Suprapubic skin (tissue), 4 donors: Measurements from ENCODE around the gene ADGRG7. TPM values are rescaled to one million over a fixed set of nuclear protein-coding genes. Genes with fewer than 3 reads are reported as not detected.

Experiments used
- DNase-seq, 2 donors: peaks; one replicate each; pipeline ENCODE4 v3.0.0-alpha.2; 2019; ENCODE audit warnings: low spot score in 2 of 2
- H3K27ac ChIP-seq: fragments of 200-600 bp; sonication (generic); one replicate; pipeline ENCODE4 v1.5.1; 2019
- H3K27me3 ChIP-seq: fragments of 200-600 bp; sonication (generic); one replicate; pipeline ENCODE4 v1.5.1; 2019
- H3K36me3 ChIP-seq: fragments of 200-600 bp; sonication (generic); one replicate; pipeline ENCODE4 v1.5.1; 2019
- H3K4me1 ChIP-seq: fragments of 200-600 bp; sonication (generic); one replicate; pipeline ENCODE4 v1.5.1; 2019
- H3K4me3 ChIP-seq: fragments of 200-600 bp; sonication (generic); one replicate; pipeline ENCODE4 v1.5.1; 2019; ENCODE audit warnings: mild to moderate bottlenecking
- H3K9me3 ChIP-seq: fragments of 200-600 bp; sonication (generic); one replicate; pipeline ENCODE4 v1.5.1; 2019
- CTCF ChIP-seq, 2 donors: fragments of 200-600 bp in 1 of 2; fragments of 450-650 bp in 1 of 2; sonication (generic) in 1 of 2; IDR thresholded peaks; one replicate each; pipeline ENCODE4 v1.5.1; 2016 to 2019; ENCODE audit warnings: antibody characterized with exemption in 2 of 2, mild to moderate bottlenecking in 1 of 2, moderate library complexity in 1 of 2
- EP300 ChIP-seq: sonication (generic); formaldehyde crosslinking; IDR thresholded peaks from one replicate; pipeline ENCODE4 v1.6.1; 2017; ENCODE audit warnings: antibody characterized with exemption
- POLR2A ChIP-seq, 2 donors: fragments of 450-650 bp; IDR thresholded peaks; one replicate each; pipeline ENCODE4 v1.6.1; 2017; ENCODE audit warnings: antibody characterized with exemption in 2 of 2, mild to moderate bottlenecking in 2 of 2, moderate library complexity in 2 of 2
- POLR2AphosphoS5 ChIP-seq, 3 donors: sonication (generic); formaldehyde crosslinking; IDR thresholded peaks; one replicate each; pipeline ENCODE4 v1.6.1; 2017; ENCODE audit warnings: antibody characterized with exemption in 3 of 3
- WGBS: methylation state at CpG from one replicate; pipeline ENCODE4 v1.1.5; 2018; 5-methylcytosine and 5-hydroxymethylcytosine counted together
- total RNA-seq, 4 donors: library from RNA; depleted of rRNA; stranded (reverse); fragments of >200 nt; gene quantifications; one replicate each; pipeline ENCODE4 v1.1.0, GENCODE V29; 2016

The ADGRG7 gene
- total RNA-seq, 4 donors from 2014 or later: 0.32 TPM; not detected in 3

GRCh38 chr3:100740207-100740606, 130.8 kb downstream of the ADGRG7 start:
- Histone ChIP-seq H3K4me1 (no peaks in the 10 kb centered on the region), H3K9me3 (no peaks in the 10 kb centered on the region), H3K4me3 (no peak overlapping the region), H3K27ac (no peak overlapping the region), H3K27me3 (no peaks in the 10 kb centered on the region), H3K36me3 (peaks cover 81% of the 10 kb centered on the region)
- TF ChIP-seq CTCF (IDR thresholded peaks at IDR 0.05) (no peak), POLR2A (IDR thresholded peaks at IDR 0.05) (no peak), POLR2AphosphoS5 (IDR thresholded peaks at IDR 0.05) (no peak), EP300 (no peak)
- DNase-seq: no peak
- 94% methylated on average over 1 of the region's 1 CpG for WGBS

GRCh38 chr3:100743535-100743934, 134.1 kb downstream of the ADGRG7 start:
- H3K4me1 ChIP-seq: no peaks in the 10 kb centered on the region
- DNase-seq: no peak
- TF ChIP-seq POLR2A (IDR thresholded peaks at IDR 0.05) (no peak), EP300 (no peak), POLR2AphosphoS5 (IDR thresholded peaks at IDR 0.05) (no peak), CTCF (IDR thresholded peaks at IDR 0.05) (no peak)
- no peaks in the 10 kb centered on the region for H3K27me3 ChIP-seq
- 83% methylated on average over 3 of the region's 3 CpGs for WGBS
- H3K4me3 ChIP-seq: no peak overlapping the region
- peaks cover 76% of the 10 kb centered on the region for H3K36me3 ChIP-seq
- no peak overlapping the region for H3K27ac ChIP-seq
- H3K9me3 ChIP-seq: no peaks in the 10 kb centered on the region

DNA sequence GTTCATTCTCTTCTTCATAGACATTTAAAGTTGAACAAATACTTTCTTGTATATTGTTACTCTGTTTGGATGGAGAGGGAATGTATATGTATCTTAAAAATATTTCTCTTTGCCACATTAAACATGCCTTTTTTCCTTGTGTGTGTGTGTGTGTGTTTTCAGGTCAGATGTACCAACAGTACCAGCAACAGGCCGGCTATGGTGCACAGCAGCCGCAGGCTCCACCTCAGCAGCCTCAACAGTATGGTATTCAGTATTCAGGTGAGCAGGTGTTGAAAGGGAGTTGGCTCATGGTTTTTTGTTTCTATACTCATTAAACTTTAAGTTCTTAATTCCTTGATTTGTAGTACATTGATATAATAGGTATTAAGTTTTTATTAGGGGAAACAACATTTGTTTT, 135.3 kb downstream of the ADGRG7 start:
- Histone ChIP-seq H3K36me3 (peaks cover 72% of the 10 kb centered on the region), H3K27me3 (no peaks in the 10 kb centered on the region), H3K4me3 (no peak overlapping the region), H3K27ac (no peak overlapping the region), H3K4me1 (no peaks in the 10 kb centered on the region), H3K9me3 (no peaks in the 10 kb centered on the region)
- TF ChIP-seq POLR2A (IDR thresholded peaks at IDR 0.05) (no peak), POLR2AphosphoS5 (IDR thresholded peaks at IDR 0.05) (no peak), CTCF (IDR thresholded peaks at IDR 0.05) (no peak), EP300 (no peak)
- WGBS: 82% methylated on average over 2 of the region's 2 CpGs
- no peak for DNase-seq

Other genes with a start within 250 kb of the ADGRG7 start
- 10 to 100 TPM; 26.9 to 34.1 (median 31.3) TPM for gene TOMM70, start 208.5 kb upstream of the ADGRG7 start, total RNA-seq
- under 1 TPM in 3 of 4 donors, not detected in 1; 0.64 to 0.97 (median 0.76) TPM for gene LNP1, start 208.1 kb upstream of the ADGRG7 start, total RNA-seq
- 100 to 1,000 TPM; 189 to 746 (median 494) TPM for gene TMEM45A, start 117.0 kb upstream of the ADGRG7 start, total RNA-seq
- gene TFG, start 99.9 kb downstream of the ADGRG7 start, total RNA-seq: 10 to 100 TPM; 57.5 to 88.0 (median 75.8) TPM